ENCODE data around the gene TMEM163.

- no peak for TF ChIP-seq FOXJ3 (CRISPR knock-in tag; IDR thresholded peaks at IDR 0.05; ENCODE audit: borderline replicate concordance)
- no peak for TF ChIP-seq ATF3 (CRISPR knock-in tag; IDR thresholded peaks at IDR 0.05)
- no peak for TF ChIP-seq TEAD3 (CRISPR knock-in tag; optimal IDR thresholded peaks at IDR 0.05; ENCODE audit: borderline replicate concordance)
These were observed 7.8 kb upstream of the TMEM163 start for GRCh38 chr2:134726645-134727044.

Data from HepG2 (cell line).